Measurements from ENCODE around the gene ECI1. TPM values are rescaled to one million over a fixed set of nuclear protein-coding genes. Genes with fewer than 3 reads are reported as not detected.
"Not testable (repeated sequence)": the region's sequence is repeated elsewhere in the genome, so short reads cannot be mapped to it uniquely, and the experiment has no call there.

Gene ECI1
- total RNA-seq, 2 experiments from 2014 or later, result 30.8 to 42.5 TPM

- ChIA-PET POLR2A (no interaction called here), CTCF (interaction anchor here (0.6 kb wide), 1 partner anchor 40 kb away, joined by 3 read pairs; no protein-coding TSS in a partner anchor)
- H3K36me3 Mint-ChIP-seq (ENCODE audit: low read depth), result peaks cover 15% of the 10 kb centered on the region
- H3K27ac Mint-ChIP-seq, result peak overlapping the region; percentile 19
- no peaks in the 10 kb centered on the region for H3K9me3 Mint-ChIP-seq
- H3K4me1 Mint-ChIP-seq, result peaks cover 26% of the 10 kb centered on the region
- peaks cover 3% of the 10 kb centered on the region for H3K27me3 Mint-ChIP-seq
- no peak for DNase-seq
- H3K4me3 Mint-ChIP-seq, result peak overlapping the region; percentile 76
Measured at GRCh38 chr16:2206780-2207433, 44.5 kb downstream of the ECI1 start.

- Mint-ChIP-seq H3K27ac (peak overlapping the region; percentile 84), H3K4me1 (peaks cover 24% of the 10 kb centered on the region), H3K36me3 (ENCODE audit: low read depth) (peaks cover 15% of the 10 kb centered on the region), H3K9me3 (no peaks in the 10 kb centered on the region), H3K27me3 (peaks cover 4% of the 10 kb centered on the region), H3K4me3 (peak overlapping the region; percentile 76)
- POLR2A ChIA-PET, result no interaction called here
- no peak for DNase-seq
- CTCF ChIA-PET, result interaction anchor here (0.6 to 1.4 kb wide), 2 partner anchors 9 to 41 kb away, joined by 3 read pairs; partner anchors contain the start of gene PGP
Measured at GRCh38 chr16:2206420-2206779, 45.0 kb downstream of the ECI1 start.

- POLR2A ChIA-PET, result no interaction called here
- Mint-ChIP-seq H3K36me3 (ENCODE audit: low read depth) (peaks cover 15% of the 10 kb centered on the region), H3K4me1 (peaks cover 24% of the 10 kb centered on the region), H3K27ac (peak overlapping the region; percentile 84), H3K27me3 (peaks cover 4% of the 10 kb centered on the region), H3K9me3 (no peaks in the 10 kb centered on the region), H3K4me3 (peak overlapping the region; percentile 76)
- CTCF ChIA-PET, result interaction anchor here (1.4 kb wide), 1 partner anchor 9 kb away, joined by 3 read pairs; the partner anchor contains the start of gene PGP
- DNase-seq, result no peak
Measured at GRCh38 chr16:2205967-2206313, 45.4 kb downstream of the ECI1 start.

- CTCF ChIA-PET, result interaction anchor here (1.4 kb wide), 1 partner anchor 10 kb away, joined by 3 read pairs; the partner anchor contains the start of gene PGP
- no peaks in the 10 kb centered on the region for H3K9me3 Mint-ChIP-seq
- H3K4me1 Mint-ChIP-seq, result peaks cover 24% of the 10 kb centered on the region
- POLR2A ChIA-PET, result no interaction called here
- DNase-seq, result peak; percentile 88
- peak within 1 kb of the TSS; percentile 77 for H3K4me3 Mint-ChIP-seq
- peak within 1 kb of the TSS; percentile 87 for H3K27ac Mint-ChIP-seq
- peaks cover 4% of the 10 kb centered on the region for H3K27me3 Mint-ChIP-seq
- peaks cover 15% of the 10 kb centered on the region for H3K36me3 Mint-ChIP-seq (ENCODE audit: low read depth)
Measured at GRCh38 chr16:2205104-2205966, 46.1 kb downstream of the ECI1 start, which contains the start of gene MLST8. MLST8 (plus strand) TSS chr16:2205454; CDS start chr16:2206086, 632 bp downstream.

- H3K4me3 Mint-ChIP-seq, result peak overlapping the region; percentile 69
- no peaks in the 10 kb centered on the region for H3K9me3 Mint-ChIP-seq
- H3K4me1 Mint-ChIP-seq, result peaks cover 24% of the 10 kb centered on the region
- POLR2A ChIA-PET, result no interaction called here
- peak overlapping the region; percentile 71 for H3K27ac Mint-ChIP-seq
- CTCF ChIA-PET, result interaction anchor here (0.6 kb wide), 1 partner anchor 1774 kb away, joined by 3 read pairs; no protein-coding TSS in a partner anchor
- peaks cover 7% of the 10 kb centered on the region for H3K27me3 Mint-ChIP-seq
- H3K36me3 Mint-ChIP-seq (ENCODE audit: low read depth), result peaks cover 15% of the 10 kb centered on the region
- DNase-seq, result no peak
Measured at GRCh38 chr16:2204416-2205103, 46.8 kb downstream of the ECI1 start.

GRCh38 chr16:2203119-2203688, 48.2 kb downstream of the ECI1 start:
- ChIA-PET CTCF (interaction anchor here (0.8 to 1.3 kb wide), 4 partner anchors 9 to 298 kb away, joined by 3 to 4 read pairs (median 4); no protein-coding TSS in a partner anchor), POLR2A (interaction anchor here (1.0 kb wide), 1 partner anchor 49 kb away, joined by 3 read pairs; no protein-coding TSS in a partner anchor)
- not testable (repeated sequence) for DNase-seq, H3K9me3 Mint-ChIP-seq
- Mint-ChIP-seq H3K4me1 (peaks cover 24% of the 10 kb centered on the region), H3K36me3 (ENCODE audit: low read depth) (peaks cover 13% of the 10 kb centered on the region), H3K27me3 (peaks cover 14% of the 10 kb centered on the region), H3K27ac (peak overlapping the region; percentile 31), H3K4me3 (peak overlapping the region; percentile 69)

- H3K27ac Mint-ChIP-seq, result no peak overlapping the region
- peaks cover 11% of the 10 kb centered on the region for H3K4me1 Mint-ChIP-seq
Measured at GRCh38 chr16:2200313-2200712, 51.1 kb downstream of the ECI1 start.

GRCh38 chr16:2199621-2200139, 51.7 kb downstream of the ECI1 start:
- no peaks in the 10 kb centered on the region for H3K36me3 Mint-ChIP-seq (ENCODE audit: low read depth)
- H3K4me1 Mint-ChIP-seq, result peaks cover 13% of the 10 kb centered on the region
- ChIA-PET POLR2A (no interaction called here), CTCF (interaction anchor here (0.8 kb wide), 1 partner anchor 23 kb away, joined by 3 read pairs; the partner anchor contains the start of gene E4F1)
- DNase-seq, result no peak
- H3K27me3 Mint-ChIP-seq, result peaks cover 36% of the 10 kb centered on the region
- no peak overlapping the region for H3K4me3 Mint-ChIP-seq
- H3K27ac Mint-ChIP-seq, result no peak overlapping the region
- no peaks in the 10 kb centered on the region for H3K9me3 Mint-ChIP-seq

More at GRCh38 chr16:2200313-2200712, 51.1 kb downstream of the ECI1 start:
- Mint-ChIP-seq H3K27me3 (peaks cover 30% of the 10 kb centered on the region), H3K36me3 (ENCODE audit: low read depth) (no peaks in the 10 kb centered on the region), H3K4me3 (no peak overlapping the region), H3K9me3 (no peaks in the 10 kb centered on the region)
- DNase-seq, result no peak
- POLR2A ChIA-PET, result interaction anchor here (0.6 kb wide), 1 partner anchor 778 kb away, joined by 3 read pairs; no protein-coding TSS in a partner anchor
- CTCF ChIA-PET, result interaction anchor here (0.8 kb wide), 1 partner anchor 23 kb away, joined by 3 read pairs; the partner anchor contains the start of gene E4F1

- CTCF ChIA-PET, result no interaction called here
- POLR2A ChIA-PET, result no interaction called here
- H3K9me3 Mint-ChIP-seq, result no peaks in the 10 kb centered on the region
- H3K27ac Mint-ChIP-seq, result no peak overlapping the region
- peaks cover 42% of the 10 kb centered on the region for H3K27me3 Mint-ChIP-seq
- no peak overlapping the region for H3K4me3 Mint-ChIP-seq
- H3K4me1 Mint-ChIP-seq, result peaks cover 9% of the 10 kb centered on the region
- DNase-seq, result no peak
- no peaks in the 10 kb centered on the region for H3K36me3 Mint-ChIP-seq (ENCODE audit: low read depth)
Measured at GRCh38 chr16:2199095-2199494, 52.3 kb downstream of the ECI1 start.

GRCh38 chr16:2198283-2198682, 53.1 kb downstream of the ECI1 start:
- ChIA-PET CTCF (no interaction called here), POLR2A (no interaction called here)
- no peaks in the 10 kb centered on the region for H3K9me3 Mint-ChIP-seq
- no peak for DNase-seq
- H3K27ac Mint-ChIP-seq, result no peak overlapping the region
- peaks cover 4% of the 10 kb centered on the region for H3K4me1 Mint-ChIP-seq
- no peaks in the 10 kb centered on the region for H3K36me3 Mint-ChIP-seq (ENCODE audit: low read depth)
- H3K27me3 Mint-ChIP-seq, result peaks cover 43% of the 10 kb centered on the region
- H3K4me3 Mint-ChIP-seq, result no peak overlapping the region

GRCh38 chr16:2197765-2198164, 53.6 kb downstream of the ECI1 start:
- Mint-ChIP-seq H3K4me3 (no peak overlapping the region), H3K4me1 (peaks cover 4% of the 10 kb centered on the region), H3K27ac (no peak overlapping the region), H3K36me3 (ENCODE audit: low read depth) (no peaks in the 10 kb centered on the region), H3K27me3 (peaks cover 43% of the 10 kb centered on the region), H3K9me3 (no peaks in the 10 kb centered on the region)
- no peak for DNase-seq
- ChIA-PET POLR2A (no interaction called here), CTCF (interaction anchor here (1.0 kb wide), 1 partner anchor 40 kb away, joined by 3 read pairs; no protein-coding TSS in a partner anchor)

GRCh38 chr16:2196981-2197511, 54.3 kb downstream of the ECI1 start:
- H3K4me1 Mint-ChIP-seq, result peaks cover 4% of the 10 kb centered on the region
- H3K4me3 Mint-ChIP-seq, result peak overlapping the region; percentile 44
- no peaks in the 10 kb centered on the region for H3K36me3 Mint-ChIP-seq (ENCODE audit: low read depth)
- no peaks in the 10 kb centered on the region for H3K9me3 Mint-ChIP-seq
- H3K27ac Mint-ChIP-seq, result no peak overlapping the region
- ChIA-PET CTCF (interaction anchor here (1.0 kb wide), 1 partner anchor 39 kb away, joined by 3 read pairs; no protein-coding TSS in a partner anchor), POLR2A (no interaction called here)
- DNase-seq, result no peak
- H3K27me3 Mint-ChIP-seq, result peaks cover 42% of the 10 kb centered on the region

Data from activated CD4-positive, alpha-beta T cell treated with anti-CD3 and anti-CD28 coated beads, Interleukin-2, amount 10 ng/mL, durations not matched to agents 7 days and 5 days (primary cell).